ENCODE data around the gene SKIC8.

The SKIC8 gene

GRCh38 chr15:78239811-78240210, 59.6 kb downstream of the SKIC8 start:
- TF ChIP-seq SIN3A (IDR thresholded peaks at IDR 0.05; ENCODE audit: borderline replicate concordance, insufficient read depth, low read length) (no peak), TAF1 (IDR thresholded peaks at IDR 0.05; ENCODE audit: borderline replicate concordance, insufficient read depth, low read length) (no peak), REST (IDR thresholded peaks at IDR 0.05; ENCODE audit: insufficient read depth in 1 of 2, low read depth in 2 of 2, low read length in 2 of 2) (no peak), POLR2AphosphoS5 (IDR thresholded peaks at IDR 0.05; ENCODE audit: low read depth, low read length) (no peak), FOXP2 (optimal IDR thresholded peaks at IDR 0.05; ENCODE audit: borderline replicate concordance, extremely low read depth, extremely low read length, insufficient read depth) (no peak)

- TF ChIP-seq POLR2AphosphoS5 (IDR thresholded peaks at IDR 0.05; ENCODE audit: low read depth, low read length) (no peak), SIN3A (IDR thresholded peaks at IDR 0.05; ENCODE audit: borderline replicate concordance, insufficient read depth, low read length) (no peak), REST (IDR thresholded peaks at IDR 0.05; ENCODE audit: insufficient read depth in 1 of 2, low read depth in 2 of 2, low read length in 2 of 2) (no peak)
Measured at GRCh38 chr15:78237146-78237545, 62.3 kb downstream of the SKIC8 start.

GRCh38 chr15:78236491-78236890, 62.9 kb downstream of the SKIC8 start:
- TF ChIP-seq SIN3A (IDR thresholded peaks at IDR 0.05; ENCODE audit: borderline replicate concordance, insufficient read depth, low read length) (no peak), POLR2AphosphoS5 (IDR thresholded peaks at IDR 0.05; ENCODE audit: low read depth, low read length) (no peak), TAF1 (IDR thresholded peaks at IDR 0.05; ENCODE audit: borderline replicate concordance, insufficient read depth, low read length) (no peak), FOXP2 (optimal IDR thresholded peaks at IDR 0.05; ENCODE audit: borderline replicate concordance, extremely low read depth, extremely low read length, insufficient read depth) (no peak), REST (IDR thresholded peaks at IDR 0.05; ENCODE audit: insufficient read depth in 1 of 2, low read depth in 2 of 2, low read length in 2 of 2) (no peak)

- TF ChIP-seq REST (IDR thresholded peaks at IDR 0.05; ENCODE audit: insufficient read depth in 1 of 2, low read depth in 2 of 2, low read length in 2 of 2) (no peak), POLR2AphosphoS5 (IDR thresholded peaks at IDR 0.05; ENCODE audit: low read depth, low read length) (no peak)
Measured at GRCh38 chr15:78234515-78235040, 64.8 kb downstream of the SKIC8 start, which contains the start of gene ACSBG1. TSS of gene ACSBG1 (minus strand) at chr15:78234565. CDS start at chr15:78234501, 64 bp downstream.

GRCh38 chr15:78233496-78233895, 65.9 kb downstream of the SKIC8 start:
- TF ChIP-seq REST (IDR thresholded peaks at IDR 0.05; ENCODE audit: insufficient read depth in 1 of 2, low read depth in 2 of 2, low read length in 2 of 2) (no peak), SIN3A (IDR thresholded peaks at IDR 0.05; ENCODE audit: borderline replicate concordance, insufficient read depth, low read length) (no peak), TAF1 (IDR thresholded peaks at IDR 0.05; ENCODE audit: borderline replicate concordance, insufficient read depth, low read length) (no peak), FOXP2 (optimal IDR thresholded peaks at IDR 0.05; ENCODE audit: borderline replicate concordance, extremely low read depth, extremely low read length, insufficient read depth) (no peak), POLR2AphosphoS5 (IDR thresholded peaks at IDR 0.05; ENCODE audit: low read depth, low read length) (no peak)

All from PFSK-1 (cell line).